Measurements from ENCODE around the gene MS4A15. TPM values are rescaled to one million over a fixed set of nuclear protein-coding genes. Genes with fewer than 3 reads are reported as not detected.

Gene MS4A15
- total and polyA plus RNA-seq, 2 experiments from 2014 or later = not detected

- H3K27me3 ChIP-seq = no peaks in the 10 kb centered on the region
- no peaks in the 10 kb centered on the region for H3K4me1 ChIP-seq (ENCODE audit: low read depth)
- no peaks in the 10 kb centered on the region for H3K9me3 ChIP-seq (ENCODE audit: low read depth)
- TF ChIP-seq CTCF (IDR thresholded peaks at IDR 0.05; ENCODE audit: low read depth, low read length) = peak; percentile 4
- H3K4me3 ChIP-seq = no peak overlapping the region
- no peaks in the 10 kb centered on the region for H3K36me3 ChIP-seq
- DNase-seq (ENCODE audit: low read depth in 1 of 2, low spot score in 1 of 2) = peak in 1 of 2 donors; percentile 54
- H3K27ac ChIP-seq = no peak overlapping the region
These were observed 29.2 kb downstream of the MS4A15 start for GRCh38 chr11:60785806-60786361.

GRCh38 chr11:60786811-60787567 lies 30.3 kb downstream of the MS4A15 start:
- Histone ChIP-seq H3K27ac (no peak overlapping the region), H3K36me3 (no peaks in the 10 kb centered on the region), H3K9me3 (ENCODE audit: low read depth) (no peaks in the 10 kb centered on the region), H3K27me3 (no peaks in the 10 kb centered on the region), H3K4me1 (ENCODE audit: low read depth) (no peaks in the 10 kb centered on the region), H3K4me3 (no peak overlapping the region)
- no peak for TF ChIP-seq CTCF (IDR thresholded peaks at IDR 0.05; ENCODE audit: low read depth, low read length)
- DNase-seq (ENCODE audit: low read depth in 1 of 2, low spot score in 1 of 2) = peak; percentile 57 to 87

GRCh38 chr11:60788401-60789125 lies 31.9 kb downstream of the MS4A15 start:
- Histone ChIP-seq H3K36me3 (no peaks in the 10 kb centered on the region), H3K27me3 (no peaks in the 10 kb centered on the region)
- DNase-seq (ENCODE audit: low read depth in 1 of 2, low spot score in 1 of 2) = peak in 1 of 2 donors; percentile 30

GRCh38 chr11:60790726-60791125 lies 34.1 kb downstream of the MS4A15 start:
- TF ChIP-seq CTCF (IDR thresholded peaks at IDR 0.05; ENCODE audit: low read depth, low read length) = no peak
- Histone ChIP-seq H3K9me3 (ENCODE audit: low read depth) (no peaks in the 10 kb centered on the region), H3K27ac (no peak overlapping the region), H3K27me3 (no peaks in the 10 kb centered on the region), H3K4me3 (no peak overlapping the region), H3K36me3 (no peaks in the 10 kb centered on the region), H3K4me1 (ENCODE audit: low read depth) (no peaks in the 10 kb centered on the region)
- no peak for DNase-seq (ENCODE audit: low read depth in 1 of 2, low spot score in 1 of 2)

More at GRCh38 chr11:60788401-60789125, 31.9 kb downstream of the MS4A15 start:
- H3K9me3 ChIP-seq (ENCODE audit: low read depth) = no peaks in the 10 kb centered on the region
- H3K27ac ChIP-seq = no peak overlapping the region
- H3K4me1 ChIP-seq (ENCODE audit: low read depth) = no peaks in the 10 kb centered on the region
- no peak for TF ChIP-seq CTCF (IDR thresholded peaks at IDR 0.05; ENCODE audit: low read depth, low read length)
- H3K4me3 ChIP-seq = no peak overlapping the region

- Histone ChIP-seq H3K36me3 (no peaks in the 10 kb centered on the region), H3K27ac (no peak overlapping the region), H3K4me3 (no peak overlapping the region), H3K27me3 (no peaks in the 10 kb centered on the region), H3K9me3 (ENCODE audit: low read depth) (no peaks in the 10 kb centered on the region), H3K4me1 (ENCODE audit: low read depth) (no peaks in the 10 kb centered on the region)
- no peak for DNase-seq (ENCODE audit: low read depth in 1 of 2, low spot score in 1 of 2)
- no peak for TF ChIP-seq CTCF (IDR thresholded peaks at IDR 0.05; ENCODE audit: low read depth, low read length)
These were observed 34.7 kb downstream of the MS4A15 start for GRCh38 chr11:60791153-60791933.
